GM12891 (cell line): ENCODE data around the gene OTX1.
"Not testable (repeated sequence)": the region's sequence is repeated elsewhere in the genome, so short reads cannot be mapped to it uniquely, and the experiment has no call there.

ENCODE experiments used
- PAX5 ChIP-seq: IDR thresholded peaks from 2 replicates; pipeline ENCODE4 v1.6.1; 2011; ENCODE audit warnings: low read length, moderate library complexity, mild to moderate bottlenecking; ENCODE audit not compliant: insufficient read depth, severe bottlenecking
- POLR2A ChIP-seq: IDR thresholded peaks from 2 replicates; pipeline ENCODE4 v1.6.1; 2011; ENCODE audit warnings: low read depth, low read length, control low read depth
- POLR2AphosphoS5 ChIP-seq: IDR thresholded peaks from 2 replicates; pipeline ENCODE4 v1.6.1; 2011; ENCODE audit warnings: low read depth, low read length, control low read depth
- POU2F2 ChIP-seq: IDR thresholded peaks from 2 replicates; pipeline ENCODE4 v1.6.1; 2011; ENCODE audit warnings: low read depth, mild to moderate bottlenecking, control low read depth, low read length, moderate library complexity
- SPI1 ChIP-seq: IDR thresholded peaks from 2 replicates; pipeline ENCODE4 v1.6.1; 2011; ENCODE audit warnings: low read depth, low read length, control low read depth
- TAF1 ChIP-seq: IDR thresholded peaks from 2 replicates; pipeline ENCODE4 v1.6.1; 2011; ENCODE audit warnings: low read depth, low read length, control low read depth

GRCh38 chr2:63019686-63020085 is 30.9 kb upstream of the OTX1 start:
- TF ChIP-seq POLR2A, POLR2AphosphoS5, PAX5, POU2F2, SPI1, TAF1: not testable (repeated sequence)
